ENCODE measurements around the gene GAB2.

- TF ChIP-seq POLR2AphosphoS5 (IDR thresholded peaks at IDR 0.05; ENCODE audit: low read depth, low read length) (no peak), TAF1 (IDR thresholded peaks at IDR 0.05; ENCODE audit: borderline replicate concordance, insufficient read depth, low read length) (no peak), REST (IDR thresholded peaks at IDR 0.05; ENCODE audit: insufficient read depth in 1 of 2, low read depth in 2 of 2, low read length in 2 of 2) (0 out of 4 replicates have a peak, but pooled peaks of 1 of the 2 experiments have one; percentile 36)
Measured at GRCh38 chr11:78392854-78393253, 24.8 kb downstream of the GAB2 start.
